Panc1 (cell line): Measurements from ENCODE around the gene DRAXIN. TPM values are rescaled to one million over a fixed set of nuclear protein-coding genes. Genes with fewer than 3 reads are reported as not detected.

Source experiments
- ATAC-seq: fragments of 200-7000 bp; cut with Tn5 transposase; 2 replicates; pipeline ENCODE4 v1.9.1; 2020; ENCODE audit warnings: mild to moderate bottlenecking, moderate library complexity
- BruUV-seq: library from RNA; stranded (reverse); fragments of 400-500 nt; replicated peaks from 2 replicates; lab custom pipeline; 2021; lab: Mats Ljungman, UMichigan
- CTCF ChIA-PET: fragments of 300-600 bp; sonication (Branson Sonifier 250); formaldehyde crosslinking; loops from one replicate; lab custom pipeline; 2022; ENCODE audit warnings: antibody characterized with exemption; lab: Charles Lee
- POLR2A ChIA-PET: fragments of 300-600 bp; sonication (Branson Sonifier 250); formaldehyde crosslinking; loops from one replicate; lab custom pipeline; 2022; ENCODE audit warnings: antibody characterized with exemption; lab: Charles Lee
- DNase-seq: peaks from one replicate; pipeline ENCODE4 v3.0.0-alpha.2; 2010; ENCODE audit warnings: low read depth, low spot score
- H3K27ac ChIP-seq: 2 replicates; pipeline ENCODE4 v1.5.1; 2011; ENCODE audit warnings: mild to moderate bottlenecking, low read length, inconsistent platforms
- H3K27me3 ChIP-seq: fragments of 200-500 bp; sonication (Bioruptor generic); 2 replicates; pipeline ENCODE4 v1.6.0; 2014; ENCODE audit warnings: low read length, inconsistent platforms; ENCODE audit not compliant: control insufficient read depth, insufficient read depth
- H3K36me3 ChIP-seq: fragments of 200-500 bp; sonication (Bioruptor generic); 2 replicates; pipeline ENCODE4 v1.5.1; 2014; ENCODE audit warnings: inconsistent platforms, mild to moderate bottlenecking, low read length, moderate library complexity; ENCODE audit not compliant: control insufficient read depth, insufficient read depth
- H3K4me1 ChIP-seq: 2 replicates; pipeline ENCODE4 v1.5.1; 2011; ENCODE audit warnings: inconsistent platforms, mild to moderate bottlenecking, low read length, moderate library complexity; ENCODE audit not compliant: control insufficient read depth, insufficient read depth
- H3K4me3 ChIP-seq, 2 experiments: 2 replicates each; pipeline ENCODE4 v1.5.1; 2011 to 2012; ENCODE audit warnings: low read depth in 2 of 2, low read length in 2 of 2, mild to moderate bottlenecking in 2 of 2, inconsistent platforms in 1 of 2, moderate library complexity in 1 of 2
- H3K9me3 ChIP-seq: fragments of 200-500 bp; sonication (Bioruptor generic); 2 replicates; pipeline ENCODE4 v1.5.1; 2014; ENCODE audit warnings: low read depth, mild to moderate bottlenecking, inconsistent platforms, low read length, moderate library complexity; ENCODE audit not compliant: control insufficient read depth, insufficient read depth
- POLR2AphosphoS5 ChIP-seq: IDR thresholded peaks from 2 replicates; pipeline ENCODE4 v1.6.1; 2012; ENCODE audit warnings: mild to moderate bottlenecking, low read depth, low read length, moderate library complexity
- SIN3A ChIP-seq: IDR thresholded peaks from 2 replicates; pipeline ENCODE4 v1.6.1; 2012; ENCODE audit warnings: low read depth, mild to moderate bottlenecking, low read length, moderate library complexity, borderline replicate concordance; ENCODE audit not compliant: insufficient read depth
- TCF7L2 ChIP-seq: IDR thresholded peaks from 2 replicates; pipeline ENCODE4 v1.6.1; 2011; ENCODE audit warnings: mild to moderate bottlenecking, low read depth, low read length, inconsistent platforms
- in situ Hi-C: cut with HindIII; loops from 2 replicates; pipeline ENCODE4 v1.10.0; 2016; ENCODE audit warnings: low sequenced_read_pairs, low pct_unique_long_range_greater_than_20kb
- intact Hi-C: fragments of 100-400 bp; cut with micrococcal nuclease; formaldehyde crosslinking; loops from one replicate; pipeline ENCODE4 v1.10.0; 2022; ENCODE audit not compliant: unreplicated experiment
- total RNA-seq: library from RNA; stranded (reverse); gene quantifications from one replicate; pipeline ENCODE4 v1.2.1, GENCODE V29; 2021; ENCODE audit not compliant: unreplicated experiment
- TF ChIP-seq, protein P1 (sequence below): fragments of 450-650 bp; IDR thresholded peaks from 2 replicates; pipeline ENCODE4 v1.5.1; 2017; ENCODE audit warnings: mild to moderate bottlenecking
- TF ChIP-seq, protein P2 (sequence below), 2 experiments: IDR thresholded peaks; 2 replicates each; pipeline ENCODE4 v1.6.1; 2011 to 2012; ENCODE audit warnings: low read depth in 2 of 2, control low read depth in 1 of 2, low read length in 1 of 2, mild to moderate bottlenecking in 1 of 2, moderate library complexity in 1 of 2; ENCODE audit not compliant: insufficient read depth in 1 of 2

The DRAXIN gene
- total RNA-seq, 1 experiment from 2014 or later = 0.13 TPM

DNA sequence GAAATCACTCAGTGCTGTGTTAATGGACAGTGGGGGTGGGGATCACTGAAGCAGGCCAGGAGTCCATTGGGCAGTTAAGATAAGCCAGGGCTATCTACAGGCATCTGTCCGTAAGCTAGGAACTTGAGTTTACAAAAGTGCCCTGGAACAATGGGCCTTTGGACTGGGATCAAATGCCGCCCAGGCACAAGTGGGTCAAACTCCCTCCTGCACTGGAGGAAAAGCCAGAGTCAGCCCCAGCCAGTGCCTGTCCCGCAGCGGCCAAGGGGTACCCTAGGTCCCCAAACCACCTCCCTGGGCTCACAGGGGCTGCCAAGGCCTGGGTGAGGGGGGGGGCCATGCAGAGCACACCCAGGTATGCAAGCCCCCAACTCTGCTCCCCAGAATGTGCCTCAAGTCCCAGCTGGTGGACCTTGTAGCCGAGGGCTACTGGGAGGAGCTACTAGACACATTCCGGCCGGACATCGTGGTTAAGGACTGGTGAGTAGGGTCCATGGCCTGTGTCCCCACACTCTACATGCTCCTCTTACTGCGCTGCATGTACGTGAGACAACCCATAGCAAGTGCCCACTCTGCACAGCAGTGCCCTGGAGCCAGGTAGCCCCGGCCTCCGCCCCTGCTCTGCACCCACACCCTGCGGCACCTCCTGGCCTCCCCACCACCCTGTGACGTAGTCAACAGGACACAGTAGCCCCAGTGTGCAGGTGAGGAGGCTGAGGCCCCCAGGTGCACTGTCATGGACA is 19.8 kb upstream of the DRAXIN start:
- Histone ChIP-seq H3K27ac (no peak overlapping the region), H3K27me3 (no peaks in the 10 kb centered on the region), H3K4me3 (no peak overlapping the region), H3K4me1 (peaks cover 15% of the 10 kb centered on the region), H3K36me3 (peaks cover 2% of the 10 kb centered on the region; the same call in 1 of the 2 replicates), H3K9me3 (no peaks in the 10 kb centered on the region)
- ATAC-seq (no peak; the same call in 1 of the 2 replicates), DNase-seq (no peak)
- CTCF ChIA-PET = interaction anchor here (0.5 to 1.0 kb wide), 2 partner anchors 48 to 431 kb away, joined by 3 read pairs; no protein-coding TSS in a partner anchor
- intact Hi-C loops (no loop called here), in situ Hi-C loops (no loop called here)
- TF ChIP-seq, protein P1, sequence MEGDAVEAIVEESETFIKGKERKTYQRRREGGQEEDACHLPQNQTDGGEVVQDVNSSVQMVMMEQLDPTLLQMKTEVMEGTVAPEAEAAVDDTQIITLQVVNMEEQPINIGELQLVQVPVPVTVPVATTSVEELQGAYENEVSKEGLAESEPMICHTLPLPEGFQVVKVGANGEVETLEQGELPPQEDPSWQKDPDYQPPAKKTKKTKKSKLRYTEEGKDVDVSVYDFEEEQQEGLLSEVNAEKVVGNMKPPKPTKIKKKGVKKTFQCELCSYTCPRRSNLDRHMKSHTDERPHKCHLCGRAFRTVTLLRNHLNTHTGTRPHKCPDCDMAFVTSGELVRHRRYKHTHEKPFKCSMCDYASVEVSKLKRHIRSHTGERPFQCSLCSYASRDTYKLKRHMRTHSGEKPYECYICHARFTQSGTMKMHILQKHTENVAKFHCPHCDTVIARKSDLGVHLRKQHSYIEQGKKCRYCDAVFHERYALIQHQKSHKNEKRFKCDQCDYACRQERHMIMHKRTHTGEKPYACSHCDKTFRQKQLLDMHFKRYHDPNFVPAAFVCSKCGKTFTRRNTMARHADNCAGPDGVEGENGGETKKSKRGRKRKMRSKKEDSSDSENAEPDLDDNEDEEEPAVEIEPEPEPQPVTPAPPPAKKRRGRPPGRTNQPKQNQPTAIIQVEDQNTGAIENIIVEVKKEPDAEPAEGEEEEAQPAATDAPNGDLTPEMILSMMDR = no peak
- TF ChIP-seq POLR2AphosphoS5 (no peak), TCF7L2 (no peak), SIN3A (no peak)
- TF ChIP-seq, protein P2, sequence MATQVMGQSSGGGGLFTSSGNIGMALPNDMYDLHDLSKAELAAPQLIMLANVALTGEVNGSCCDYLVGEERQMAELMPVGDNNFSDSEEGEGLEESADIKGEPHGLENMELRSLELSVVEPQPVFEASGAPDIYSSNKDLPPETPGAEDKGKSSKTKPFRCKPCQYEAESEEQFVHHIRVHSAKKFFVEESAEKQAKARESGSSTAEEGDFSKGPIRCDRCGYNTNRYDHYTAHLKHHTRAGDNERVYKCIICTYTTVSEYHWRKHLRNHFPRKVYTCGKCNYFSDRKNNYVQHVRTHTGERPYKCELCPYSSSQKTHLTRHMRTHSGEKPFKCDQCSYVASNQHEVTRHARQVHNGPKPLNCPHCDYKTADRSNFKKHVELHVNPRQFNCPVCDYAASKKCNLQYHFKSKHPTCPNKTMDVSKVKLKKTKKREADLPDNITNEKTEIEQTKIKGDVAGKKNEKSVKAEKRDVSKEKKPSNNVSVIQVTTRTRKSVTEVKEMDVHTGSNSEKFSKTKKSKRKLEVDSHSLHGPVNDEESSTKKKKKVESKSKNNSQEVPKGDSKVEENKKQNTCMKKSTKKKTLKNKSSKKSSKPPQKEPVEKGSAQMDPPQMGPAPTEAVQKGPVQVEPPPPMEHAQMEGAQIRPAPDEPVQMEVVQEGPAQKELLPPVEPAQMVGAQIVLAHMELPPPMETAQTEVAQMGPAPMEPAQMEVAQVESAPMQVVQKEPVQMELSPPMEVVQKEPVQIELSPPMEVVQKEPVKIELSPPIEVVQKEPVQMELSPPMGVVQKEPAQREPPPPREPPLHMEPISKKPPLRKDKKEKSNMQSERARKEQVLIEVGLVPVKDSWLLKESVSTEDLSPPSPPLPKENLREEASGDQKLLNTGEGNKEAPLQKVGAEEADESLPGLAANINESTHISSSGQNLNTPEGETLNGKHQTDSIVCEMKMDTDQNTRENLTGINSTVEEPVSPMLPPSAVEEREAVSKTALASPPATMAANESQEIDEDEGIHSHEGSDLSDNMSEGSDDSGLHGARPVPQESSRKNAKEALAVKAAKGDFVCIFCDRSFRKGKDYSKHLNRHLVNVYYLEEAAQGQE (IDR thresholded peaks at IDR 0.05; ENCODE audit: insufficient read depth in 1 of 2, low read depth in 2 of 2, low read length in 1 of 2) = no peak
- BruUV-seq = no TSS peak
- POLR2A ChIA-PET = interaction anchor here (0.6 to 0.7 kb wide), 2 partner anchors 51 to 55 kb away, joined by 4 to 6 read pairs; no protein-coding TSS in a partner anchor

DNA sequence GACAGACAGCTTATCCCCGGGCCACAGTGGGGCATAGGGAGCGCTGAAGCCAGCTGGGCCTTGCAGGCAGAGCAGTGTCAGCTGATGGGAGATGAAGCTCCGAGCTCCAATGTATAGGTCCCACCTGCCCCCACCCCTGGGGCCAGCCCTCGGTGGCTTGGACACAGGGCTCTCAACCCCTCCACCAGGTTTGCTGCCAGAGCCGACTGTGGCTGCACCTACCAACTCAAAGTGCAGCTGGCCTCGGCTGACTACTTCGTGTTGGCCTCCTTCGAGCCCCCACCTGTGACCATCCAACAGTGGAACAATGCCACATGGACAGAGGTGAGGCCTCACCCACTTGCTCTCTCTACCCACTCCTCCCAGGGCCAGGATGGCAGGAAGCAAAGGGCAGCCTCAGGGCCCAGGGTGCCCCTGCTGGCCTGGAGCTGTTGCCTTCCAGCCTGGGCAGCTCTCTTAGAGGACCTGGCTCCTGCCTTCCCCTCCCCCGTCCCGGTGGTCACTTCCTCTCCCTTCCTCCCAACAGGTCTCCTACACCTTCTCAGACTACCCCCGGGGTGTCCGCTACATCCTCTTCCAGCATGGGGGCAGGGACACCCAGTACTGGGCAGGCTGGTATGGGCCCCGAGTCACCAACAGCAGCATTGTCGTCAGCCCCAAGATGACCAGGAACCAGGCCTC is 18.3 kb upstream of the DRAXIN start:
- H3K9me3 ChIP-seq = no peaks in the 10 kb centered on the region
- H3K4me1 ChIP-seq = peaks cover 8% of the 10 kb centered on the region; the same call in 1 of the 2 replicates
- DNase-seq = no peak
- peak; percentile 23; the same call in 1 of the 2 replicates for ATAC-seq
- POLR2A ChIA-PET = no interaction called here
- BruUV-seq = no TSS peak
- no peaks in the 10 kb centered on the region for H3K27me3 ChIP-seq
- no peak overlapping the region for H3K27ac ChIP-seq
- no peak for TF ChIP-seq TCF7L2
- TF ChIP-seq, protein P2 (IDR thresholded peaks at IDR 0.05; ENCODE audit: insufficient read depth in 1 of 2, low read depth in 2 of 2, low read length in 1 of 2) = no peak
- no peak for TF ChIP-seq SIN3A
- TF ChIP-seq, protein P1 = no peak
- TF ChIP-seq POLR2AphosphoS5 = no peak
- intact Hi-C loops = no loop called here
- CTCF ChIA-PET = interaction anchor here (0.9 to 1.4 kb wide), 2 partner anchors 9 to 48 kb away, joined by 5 to 7 read pairs; partner anchors contain the start of gene FBXO6
- in situ Hi-C loops = no loop called here
- H3K36me3 ChIP-seq = peaks cover 2% of the 10 kb centered on the region; the same call in 1 of the 2 replicates
- no peak overlapping the region for H3K4me3 ChIP-seq
